CD14-positive monocyte (primary cell): ENCODE results near the gene PYGM. TPM values are rescaled to one million over a fixed set of nuclear protein-coding genes. Genes with fewer than 3 reads are reported as not detected.
"Not testable (repeated sequence)": the region's sequence is repeated elsewhere in the genome, so short reads cannot be mapped to it uniquely, and the experiment has no call there.

ENCODE experiments used
- DNase-seq, 3 donors: peaks; one replicate each; pipeline ENCODE4 v3.0.0-alpha.2; 2011 to 2022
- H2AFZ ChIP-seq: 2 replicates; pipeline ENCODE4 v1.6.0; 2012; ENCODE audit warnings: mild to moderate bottlenecking, low read depth, low read length, inconsistent platforms; ENCODE audit not compliant: insufficient read depth, poor library complexity, severe bottlenecking
- H3K27ac ChIP-seq, 2 donors: 1 replicate in 1 of 2; 2 replicates in 1 of 2; pipeline ENCODE4 v1.5.1; 2012 to 2013; ENCODE audit warnings: low read length in 2 of 2, control low read depth in 1 of 2, inconsistent platforms in 1 of 2, low read depth in 1 of 2, mild to moderate bottlenecking in 1 of 2
- H3K27me3 ChIP-seq, 2 donors: one replicate each; pipeline versions ENCODE4 v1.6.0 to v1.6.1; 2011 to 2013; ENCODE audit warnings: low read length in 2 of 2; ENCODE audit not compliant: control insufficient read depth in 2 of 2, insufficient read depth in 2 of 2
- H3K36me3 ChIP-seq, 2 donors: replicated peaks in 1 of 2; 1 replicate in 1 of 2; 2 replicates in 1 of 2; pipeline versions ENCODE4 v1.5.1 to v1.6.1; 2012 to 2013; ENCODE audit warnings: low read length in 2 of 2, control low read depth in 1 of 2, inconsistent platforms in 1 of 2, mild to moderate bottlenecking in 1 of 2; ENCODE audit not compliant: insufficient read depth in 2 of 2, control insufficient read depth in 1 of 2
- H3K4me1 ChIP-seq, 2 donors: 1 replicate in 1 of 2; 2 replicates in 1 of 2; pipeline versions ENCODE4 v1.5.1 to v1.6.1; 2012 to 2013; ENCODE audit warnings: low read length in 2 of 2, control low read depth in 1 of 2, inconsistent platforms in 1 of 2, mild to moderate bottlenecking in 1 of 2, moderate library complexity in 1 of 2; ENCODE audit not compliant: insufficient read depth in 2 of 2, control insufficient read depth in 1 of 2
- H3K4me2 ChIP-seq: replicated peaks from 2 replicates; pipeline ENCODE3; 2012; ENCODE audit warnings: low read length, moderate library complexity, mild to moderate bottlenecking; ENCODE audit not compliant: poor library complexity, severe bottlenecking; ENCODE audit errors: extremely low read depth
- H3K4me3 ChIP-seq, 3 experiments: fragments of 200-600 bp in 1 of 3; sonication (generic) in 1 of 3; replicated peaks in 1 of 3; 1 replicate in 2 of 3; 2 replicates in 1 of 3; pipeline ENCODE4 v1.5.1; 2011 to 2013; ENCODE audit warnings: low read length in 3 of 3, mild to moderate bottlenecking in 3 of 3, control low read depth in 2 of 3, low read depth in 2 of 3, inconsistent platforms in 1 of 3, moderate library complexity in 1 of 3
- H3K79me2 ChIP-seq: 2 replicates; pipeline ENCODE4 v1.6.0; 2012; ENCODE audit warnings: mild to moderate bottlenecking, control low read depth, inconsistent platforms, low read length, moderate library complexity; ENCODE audit not compliant: insufficient read depth
- H3K9ac ChIP-seq: 2 replicates; pipeline ENCODE4 v1.6.0; 2017; ENCODE audit warnings: low read length, mild to moderate bottlenecking; ENCODE audit not compliant: insufficient read depth, poor library complexity, severe bottlenecking
- H3K9me3 ChIP-seq, 2 donors: replicated peaks in 1 of 2; 1 replicate in 1 of 2; 2 replicates in 1 of 2; pipeline versions ENCODE4 v1.5.1 to v1.6.1; 2012 to 2013; ENCODE audit warnings: low read length in 2 of 2, control low read depth in 1 of 2; ENCODE audit not compliant: control insufficient read depth in 1 of 2, insufficient read depth in 1 of 2
- H4K20me1 ChIP-seq: 2 replicates; pipeline ENCODE4 v1.6.0; 2012; ENCODE audit warnings: mild to moderate bottlenecking, low read length, control low read depth, moderate library complexity; ENCODE audit not compliant: insufficient read depth
- H3K27ac Mint-ChIP-seq, 7 donors: one replicate each; pipeline ENCODE4 v1.8.0; 2020; ENCODE audit warnings: mild to moderate bottlenecking in 7 of 7, mixed read lengths in 7 of 7, moderate library complexity in 6 of 7, inconsistent platforms in 2 of 7
- H3K27me3 Mint-ChIP-seq, 3 donors: one replicate each; pipeline ENCODE4 v1.8.0; 2021 to 2022; ENCODE audit warnings: low read depth in 3 of 3, mild to moderate bottlenecking in 3 of 3, mixed read lengths in 3 of 3, moderate library complexity in 3 of 3, inconsistent platforms in 1 of 3
- H3K36me3 Mint-ChIP-seq, 2 donors: one replicate each; pipeline ENCODE4 v1.8.0; 2020; ENCODE audit warnings: mixed read lengths in 2 of 2, inconsistent platforms in 1 of 2, mild to moderate bottlenecking in 1 of 2
- H3K4me1 Mint-ChIP-seq: one replicate; pipeline ENCODE4 v1.8.0; 2020; ENCODE audit warnings: mild to moderate bottlenecking, mixed read lengths
- H3K4me3 Mint-ChIP-seq, 2 donors: one replicate each; pipeline ENCODE4 v1.8.0; 2020; ENCODE audit warnings: mild to moderate bottlenecking in 2 of 2, mixed read lengths in 2 of 2, moderate library complexity in 1 of 2
- H3K9me3 Mint-ChIP-seq, 7 donors: one replicate each; pipeline ENCODE4 v1.8.0; 2020 to 2022; ENCODE audit warnings: mixed read lengths in 7 of 7, mild to moderate bottlenecking in 6 of 7, moderate library complexity in 6 of 7, inconsistent platforms in 2 of 7
- WGBS: methylation state at CpG from one replicate; pipeline ENCODE4 v1.1.5; 2013; ENCODE audit warnings: missing lambda C conversion rate; ENCODE audit not compliant: insufficient coverage; 5-methylcytosine and 5-hydroxymethylcytosine counted together
- intact Hi-C, 2 donors: fragments of 100-400 bp; cut with micrococcal nuclease; formaldehyde crosslinking; loops; one replicate each; pipeline versions ENCODE4 v1.15.0 to v1.15.1; 2023
- polyA plus RNA-seq, 3 donors: library from polyadenylated mRNA; depleted of rRNA in 1 of 3; unstranded in 2 of 3; stranded (reverse) in 1 of 3; fragments of 300-500 nt in 2 of 3; fragments of >200 nt in 1 of 3; fragmentation: Illumina TruSeq in 2 of 3; gene quantifications; 1 replicate in 2 of 3; 2 replicates in 1 of 3; pipeline ENCODE4 v1.2.3, GENCODE V29; 2012 to 2021
- TF ChIP-seq, protein P1 (sequence below): fragments of 200-600 bp; IDR thresholded peaks from one replicate; pipeline ENCODE4 v1.8.0; 2022; ENCODE audit warnings: antibody characterized with exemption, mild to moderate bottlenecking

PYGM gene
- polyA plus RNA-seq, 3 donors = 0.05 to 1.8 TPM; not detected in 1

DNA sequence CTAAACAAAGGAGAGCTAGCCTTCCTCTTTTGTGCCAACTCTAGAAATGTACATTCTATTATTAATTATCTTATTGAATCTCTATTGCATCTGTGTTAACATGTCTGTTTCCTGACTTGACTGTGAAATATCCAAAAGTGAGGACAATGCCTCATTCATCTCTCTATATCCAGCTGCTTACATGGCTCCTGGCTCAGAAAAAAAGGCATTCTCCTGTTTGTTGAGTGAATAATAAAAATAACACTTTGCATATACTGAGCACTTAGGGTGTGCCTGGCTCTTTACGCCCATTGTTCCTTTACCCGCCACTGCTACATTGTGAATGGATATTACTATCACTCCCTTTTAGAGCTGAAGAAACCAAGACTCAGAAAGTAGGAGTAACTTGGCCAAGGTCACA, 56.7 kb downstream of the PYGM start:
- intact Hi-C loops = no loop called here
- no peak overlapping the region for H3K9ac ChIP-seq
- no peaks in the 10 kb centered on the region for H4K20me1 ChIP-seq
- no peaks in the 10 kb centered on the region for H3K4me1 ChIP-seq
- no peak overlapping the region for H3K4me2 ChIP-seq
- peaks cover 6 to 17% (median 14%) of the 10 kb centered on the region in 3 donors for H3K27me3 Mint-ChIP-seq
- H3K36me3 Mint-ChIP-seq = no peaks in the 10 kb centered on the region
- H3K9me3 ChIP-seq = no peaks in the 10 kb centered on the region
- H2AFZ ChIP-seq = no peak overlapping the region
- no peaks in the 10 kb centered on the region for H3K79me2 ChIP-seq
- H3K9me3 Mint-ChIP-seq = peaks cover 0 to 2% (median 0%) of the 10 kb centered on the region in 7 donors
- H3K4me3 Mint-ChIP-seq = no peak overlapping the region
- H3K27ac Mint-ChIP-seq = no peak overlapping the region
- no peak overlapping the region for H3K27ac ChIP-seq
- WGBS = 100% methylated on average over 2 of the region's 2 CpGs
- H3K27me3 ChIP-seq = peaks cover 0 to under 1% of the 10 kb centered on the region in 2 donors
- no peak for DNase-seq
- H3K36me3 ChIP-seq = no peaks in the 10 kb centered on the region
- no peaks in the 10 kb centered on the region for H3K4me1 Mint-ChIP-seq
- H3K4me3 ChIP-seq = no peak overlapping the region
- TF ChIP-seq, protein P1, sequence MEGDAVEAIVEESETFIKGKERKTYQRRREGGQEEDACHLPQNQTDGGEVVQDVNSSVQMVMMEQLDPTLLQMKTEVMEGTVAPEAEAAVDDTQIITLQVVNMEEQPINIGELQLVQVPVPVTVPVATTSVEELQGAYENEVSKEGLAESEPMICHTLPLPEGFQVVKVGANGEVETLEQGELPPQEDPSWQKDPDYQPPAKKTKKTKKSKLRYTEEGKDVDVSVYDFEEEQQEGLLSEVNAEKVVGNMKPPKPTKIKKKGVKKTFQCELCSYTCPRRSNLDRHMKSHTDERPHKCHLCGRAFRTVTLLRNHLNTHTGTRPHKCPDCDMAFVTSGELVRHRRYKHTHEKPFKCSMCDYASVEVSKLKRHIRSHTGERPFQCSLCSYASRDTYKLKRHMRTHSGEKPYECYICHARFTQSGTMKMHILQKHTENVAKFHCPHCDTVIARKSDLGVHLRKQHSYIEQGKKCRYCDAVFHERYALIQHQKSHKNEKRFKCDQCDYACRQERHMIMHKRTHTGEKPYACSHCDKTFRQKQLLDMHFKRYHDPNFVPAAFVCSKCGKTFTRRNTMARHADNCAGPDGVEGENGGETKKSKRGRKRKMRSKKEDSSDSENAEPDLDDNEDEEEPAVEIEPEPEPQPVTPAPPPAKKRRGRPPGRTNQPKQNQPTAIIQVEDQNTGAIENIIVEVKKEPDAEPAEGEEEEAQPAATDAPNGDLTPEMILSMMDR = no peak

DNA sequence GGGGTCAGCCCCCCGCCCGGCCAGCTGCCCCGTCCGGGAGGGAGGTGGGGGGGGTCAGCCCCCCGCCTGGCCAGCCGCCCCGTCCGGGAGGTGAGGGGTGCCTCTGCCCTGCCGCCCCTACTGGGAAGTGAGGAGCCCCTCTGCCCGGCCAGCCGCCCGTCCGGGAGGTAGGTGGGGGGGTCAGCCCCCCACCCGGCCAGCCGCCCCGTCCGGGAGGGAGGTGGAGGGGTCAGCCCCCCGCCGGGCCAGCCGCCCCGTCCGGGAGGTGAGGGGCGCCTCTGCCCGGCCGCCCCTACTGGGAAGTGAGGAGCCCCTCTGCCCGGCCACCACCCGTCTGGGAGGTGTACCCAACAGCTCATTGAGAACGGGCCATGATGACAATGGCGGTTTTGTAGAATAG, 57.8 kb downstream of the PYGM start:
- intact Hi-C loops, H3K9me3 Mint-ChIP-seq, H3K9ac ChIP-seq, H3K36me3 Mint-ChIP-seq, H4K20me1 ChIP-seq, H3K9me3 ChIP-seq, H3K27me3 ChIP-seq, H3K4me3 Mint-ChIP-seq, H3K36me3 ChIP-seq, H3K4me2 ChIP-seq, H3K27ac Mint-ChIP-seq, H2AFZ ChIP-seq, H3K27ac ChIP-seq, H3K4me1 Mint-ChIP-seq, H3K4me1 ChIP-seq, H3K4me3 ChIP-seq, H3K79me2 ChIP-seq, DNase-seq: not testable (repeated sequence)
- peaks cover 5 to 18% (median 15%) of the 10 kb centered on the region in 3 donors for H3K27me3 Mint-ChIP-seq
- 96% methylated on average over 5 of the region's 29 CpGs for WGBS
